ENCODE data around the gene NMU. TPM values are rescaled to one million over a fixed set of nuclear protein-coding genes. Genes with fewer than 3 reads are reported as not detected.

The NMU gene
- total RNA-seq, 5 donors from 2014 or later (not counting 1 experiment from before 2014, with no cell fraction given), result 0.72 to 1.4 (median 0.93) TPM; not detected in 2

DNA sequence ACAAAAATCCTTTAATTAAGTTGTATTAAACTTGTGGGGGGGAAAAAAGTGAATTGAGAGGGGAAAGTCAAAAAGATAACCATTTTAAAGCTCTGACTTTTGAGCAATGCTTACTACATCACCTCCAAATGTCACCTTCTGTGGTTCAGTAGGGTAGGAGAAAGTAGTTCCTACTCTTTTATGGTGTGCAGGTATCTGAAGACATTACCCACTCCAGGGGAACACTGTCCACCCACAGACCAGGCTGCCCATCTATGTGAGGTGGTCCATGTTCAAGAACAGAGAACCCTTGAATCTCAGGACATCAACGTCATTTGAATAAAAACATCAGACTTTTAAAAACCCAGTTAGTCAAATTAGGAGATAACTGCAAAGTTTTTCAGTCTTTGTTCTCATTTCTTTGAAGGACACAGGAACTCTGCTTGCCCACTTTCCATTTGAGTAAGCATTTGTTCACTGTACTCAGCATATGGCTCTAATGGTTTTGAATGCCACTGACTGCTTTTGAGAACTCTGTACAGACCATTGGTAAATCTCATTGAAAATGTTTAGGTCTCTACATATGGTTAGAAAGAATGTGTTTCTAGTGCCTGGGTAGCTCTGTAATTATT is 18.4 kb downstream of the NMU start:
- H3K36me3 Mint-ChIP-seq, result no peaks in the 10 kb centered on the region
- H3K36me3 ChIP-seq (ENCODE audit: control insufficient read depth in 2 of 2, extremely low read depth in 1 of 2, insufficient read depth in 1 of 2, low read length in 1 of 2), result no peaks in the 10 kb centered on the region
- H3K27ac Mint-ChIP-seq, result no peak overlapping the region
- H3K4me3 Mint-ChIP-seq, result no peak overlapping the region
- H3K4me3 ChIP-seq (ENCODE audit: control insufficient read depth in 1 of 2, extremely low read depth in 1 of 2, low read length in 1 of 2), result no peak overlapping the region
- ATAC-seq (replicated peaks in 1 of 4) (no peak), DNase-seq (no peak)
- peaks cover 6 to 10% of the 10 kb centered on the region in 2 donors for H3K27me3 Mint-ChIP-seq
- H3K9me3 ChIP-seq, result no peaks in the 10 kb centered on the region
- H3K9me3 Mint-ChIP-seq, result no peaks in the 10 kb centered on the region
- H3K27ac ChIP-seq (ENCODE audit: low read length), result no peak overlapping the region
- ChIA-PET POLR2A (no interaction called here), CTCF (interaction anchor here in 1 of 2 donors (0.6 kb wide), 2 partner anchors 143 to 550 kb away, joined by 3 read pairs; no protein-coding TSS in a partner anchor)
- H3K27me3 ChIP-seq (replicated peaks in 1 of 2; ENCODE audit: control insufficient read depth in 2 of 2, extremely low read depth in 1 of 2, insufficient read depth in 2 of 2, low read length in 1 of 2), result no peaks in the 10 kb centered on the region
- WGBS (ENCODE audit: insufficient coverage), result 17% methylated on average over 1 of the region's 1 CpG
- no peaks in the 10 kb centered on the region for H3K4me1 ChIP-seq (ENCODE audit: control insufficient read depth in 1 of 2, extremely low read depth in 1 of 2, insufficient read depth in 2 of 2, low read length in 2 of 2)
- no peaks in the 10 kb centered on the region for H3K4me1 Mint-ChIP-seq

DNA sequence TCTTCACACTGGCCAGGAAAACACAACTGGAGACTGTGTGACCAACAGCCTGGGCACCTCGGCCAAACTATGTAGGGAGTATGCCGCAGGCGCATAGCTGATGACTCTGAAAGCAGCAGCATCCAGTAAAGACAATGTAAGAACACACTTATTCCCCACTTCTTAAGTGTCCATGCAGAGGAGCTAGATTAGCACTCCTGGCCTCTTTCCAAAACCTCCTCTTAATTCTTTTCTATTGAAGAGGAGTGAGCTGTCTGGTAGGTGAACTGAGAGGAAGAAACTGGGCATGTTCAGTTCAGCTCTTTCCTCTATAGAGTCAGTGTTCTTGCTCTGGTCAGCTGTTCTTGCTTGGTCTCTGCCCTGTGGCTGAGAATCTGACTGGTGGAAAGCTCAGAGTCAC is 21.1 kb downstream of the NMU start:
- peaks cover 6 to 10% of the 10 kb centered on the region in 2 donors for H3K27me3 Mint-ChIP-seq
- no peaks in the 10 kb centered on the region for H3K4me1 Mint-ChIP-seq
- H3K36me3 ChIP-seq (ENCODE audit: control insufficient read depth in 2 of 2, extremely low read depth in 1 of 2, insufficient read depth in 1 of 2, low read length in 1 of 2), result no peaks in the 10 kb centered on the region
- H3K36me3 Mint-ChIP-seq, result no peaks in the 10 kb centered on the region
- ATAC-seq (replicated peaks in 1 of 4) (no peak), DNase-seq (no peak)
- H3K4me1 ChIP-seq (ENCODE audit: control insufficient read depth in 1 of 2, extremely low read depth in 1 of 2, insufficient read depth in 2 of 2, low read length in 2 of 2), result no peaks in the 10 kb centered on the region
- H3K4me3 Mint-ChIP-seq, result no peak overlapping the region
- H3K4me3 ChIP-seq (ENCODE audit: control insufficient read depth in 1 of 2, extremely low read depth in 1 of 2, low read length in 1 of 2), result no peak overlapping the region
- no peaks in the 10 kb centered on the region for H3K27me3 ChIP-seq (replicated peaks in 1 of 2; ENCODE audit: control insufficient read depth in 2 of 2, extremely low read depth in 1 of 2, insufficient read depth in 2 of 2, low read length in 1 of 2)
- H3K9me3 Mint-ChIP-seq, result no peaks in the 10 kb centered on the region
- POLR2A ChIA-PET, result no interaction called here
- CTCF ChIA-PET, result no interaction called here
- no peak overlapping the region for H3K27ac Mint-ChIP-seq
- WGBS (ENCODE audit: insufficient coverage), result no CpG with 5 or more reads among the region's 3 CpGs
- no peaks in the 10 kb centered on the region for H3K9me3 ChIP-seq
- H3K27ac ChIP-seq (ENCODE audit: low read length), result no peak overlapping the region

DNA sequence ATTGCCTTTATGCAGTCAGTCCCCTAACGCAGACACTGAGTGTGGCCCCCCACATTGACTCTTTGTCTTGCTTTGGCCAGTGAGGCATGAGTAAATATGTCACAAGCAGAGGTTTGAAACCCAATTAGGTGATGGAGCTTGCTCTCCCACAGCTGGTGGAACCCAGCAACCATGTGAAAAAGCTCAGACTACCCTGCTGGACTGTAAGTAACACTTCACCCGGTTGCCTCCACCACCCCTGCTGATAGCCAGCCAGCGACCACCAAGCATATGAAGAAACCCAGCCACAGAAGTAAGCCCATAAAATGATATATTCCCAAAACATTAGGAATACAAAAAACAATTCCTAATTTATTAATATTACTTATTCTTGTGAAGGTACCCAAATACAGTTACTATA is 22.5 kb downstream of the NMU start:
- Mint-ChIP-seq H3K4me1 (peaks cover 5 to 7% (median 7%) of the 10 kb centered on the region in 3 donors), H3K4me3 (no peak overlapping the region), H3K27me3 (peaks cover 4 to 6% of the 10 kb centered on the region in 2 donors), H3K36me3 (no peaks in the 10 kb centered on the region), H3K27ac (no peak overlapping the region), H3K9me3 (no peaks in the 10 kb centered on the region)
- DNase-seq (no peak), ATAC-seq (replicated peaks in 1 of 4) (no peak)
- Histone ChIP-seq H3K27ac (ENCODE audit: low read length) (no peak overlapping the region), H3K9me3 (no peaks in the 10 kb centered on the region), H3K27me3 (replicated peaks in 1 of 2; ENCODE audit: control insufficient read depth in 2 of 2, extremely low read depth in 1 of 2, insufficient read depth in 2 of 2, low read length in 1 of 2) (no peaks in the 10 kb centered on the region), H3K4me1 (ENCODE audit: control insufficient read depth in 1 of 2, extremely low read depth in 1 of 2, insufficient read depth in 2 of 2, low read length in 2 of 2) (no peaks in the 10 kb centered on the region), H3K36me3 (ENCODE audit: control insufficient read depth in 2 of 2, extremely low read depth in 1 of 2, insufficient read depth in 1 of 2, low read length in 1 of 2) (no peaks in the 10 kb centered on the region), H3K4me3 (ENCODE audit: control insufficient read depth in 1 of 2, extremely low read depth in 1 of 2, low read length in 1 of 2) (no peak overlapping the region)
- CTCF ChIA-PET, result no interaction called here
- no CpG with 5 or more reads among the region's 3 CpGs for WGBS (ENCODE audit: insufficient coverage)
- POLR2A ChIA-PET, result no interaction called here

DNA sequence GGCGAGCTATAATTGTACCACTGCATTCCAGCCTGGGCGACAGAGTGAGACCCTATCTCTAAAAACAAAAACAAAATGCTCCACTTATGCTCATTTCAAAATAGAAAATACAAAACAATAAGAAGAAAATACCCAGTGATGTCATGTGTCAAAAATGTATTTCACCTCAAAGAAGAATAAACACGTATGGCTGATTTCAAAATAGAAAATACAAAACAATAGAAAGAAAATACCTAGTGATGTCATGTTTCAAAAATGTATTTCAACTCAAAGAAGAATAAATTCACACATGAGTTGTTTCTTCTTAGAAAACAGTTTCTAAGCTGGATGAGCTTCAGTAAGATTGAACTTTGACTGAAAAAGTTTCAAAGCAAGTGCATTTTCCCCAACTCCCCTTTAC is 23.8 kb downstream of the NMU start:
- H3K4me1 ChIP-seq (ENCODE audit: control insufficient read depth in 1 of 2, extremely low read depth in 1 of 2, insufficient read depth in 2 of 2, low read length in 2 of 2), result no peaks in the 10 kb centered on the region
- no peaks in the 10 kb centered on the region for H3K9me3 Mint-ChIP-seq
- DNase-seq (no peak), ATAC-seq (replicated peaks in 1 of 4) (no peak)
- no peaks in the 10 kb centered on the region for H3K27me3 ChIP-seq (replicated peaks in 1 of 2; ENCODE audit: control insufficient read depth in 2 of 2, extremely low read depth in 1 of 2, insufficient read depth in 2 of 2, low read length in 1 of 2)
- POLR2A ChIA-PET, result interaction anchor here in 1 of 2 donors (0.6 kb wide), 1 partner anchor 264 kb away, joined by 3 read pairs; no protein-coding TSS in a partner anchor
- peaks cover 5 to 7% (median 7%) of the 10 kb centered on the region in 3 donors for H3K4me1 Mint-ChIP-seq
- no peak overlapping the region for H3K27ac ChIP-seq (ENCODE audit: low read length)
- H3K27me3 Mint-ChIP-seq, result peaks cover 0 to 2% of the 10 kb centered on the region in 2 donors
- H3K9me3 ChIP-seq, result no peaks in the 10 kb centered on the region
- H3K36me3 Mint-ChIP-seq, result no peaks in the 10 kb centered on the region
- no peak overlapping the region for H3K4me3 ChIP-seq (ENCODE audit: control insufficient read depth in 1 of 2, extremely low read depth in 1 of 2, low read length in 1 of 2)
- WGBS (ENCODE audit: insufficient coverage), result no CpG with 5 or more reads among the region's 3 CpGs
- H3K27ac Mint-ChIP-seq, result no peak overlapping the region
- no peak overlapping the region for H3K4me3 Mint-ChIP-seq
- no peaks in the 10 kb centered on the region for H3K36me3 ChIP-seq (ENCODE audit: control insufficient read depth in 2 of 2, extremely low read depth in 1 of 2, insufficient read depth in 1 of 2, low read length in 1 of 2)
- CTCF ChIA-PET, result no interaction called here

DNA sequence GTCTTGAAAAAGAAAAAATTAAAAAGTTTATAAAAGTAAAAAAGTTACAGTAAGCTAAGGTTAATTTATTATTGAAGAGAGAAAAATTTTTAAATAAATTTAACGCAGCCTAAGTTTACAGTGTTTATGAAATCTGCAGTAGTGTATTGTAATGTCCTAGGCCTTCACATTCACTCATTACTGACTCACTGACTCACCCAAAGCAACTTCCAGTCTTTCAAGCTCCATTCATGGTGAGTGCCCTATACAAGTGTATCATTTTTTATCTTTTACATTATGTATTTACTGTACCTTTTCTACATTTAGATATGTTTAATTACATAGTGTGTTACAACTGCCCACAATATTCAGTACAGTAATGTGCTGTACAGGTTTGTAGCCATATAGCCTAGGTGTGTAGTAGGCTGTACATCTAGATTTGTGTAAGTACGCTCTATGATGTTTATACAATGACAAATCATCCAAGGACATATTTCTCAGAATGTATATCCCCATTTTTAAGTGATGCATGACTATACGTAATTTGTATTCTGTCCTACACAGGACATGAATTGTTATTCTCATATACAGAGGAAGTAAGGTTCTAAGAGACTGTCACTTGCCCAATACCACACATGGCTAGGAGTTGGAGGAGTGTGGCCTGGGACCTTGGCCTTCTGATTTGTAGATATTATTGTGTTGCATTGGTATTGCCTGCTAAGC is 24.6 kb downstream of the NMU start:
- DNase-seq, result no peak
- H3K4me1 Mint-ChIP-seq, result peaks cover 5 to 7% (median 7%) of the 10 kb centered on the region in 3 donors
- POLR2A ChIA-PET, result no interaction called here
- no peaks in the 10 kb centered on the region for H3K27me3 ChIP-seq (replicated peaks in 1 of 2; ENCODE audit: control insufficient read depth in 2 of 2, extremely low read depth in 1 of 2, insufficient read depth in 2 of 2, low read length in 1 of 2)
- no peaks in the 10 kb centered on the region for H3K9me3 Mint-ChIP-seq
- H3K9me3 ChIP-seq, result no peaks in the 10 kb centered on the region
- no peaks in the 10 kb centered on the region for H3K36me3 ChIP-seq (ENCODE audit: control insufficient read depth in 2 of 2, extremely low read depth in 1 of 2, insufficient read depth in 1 of 2, low read length in 1 of 2)
- CTCF ChIA-PET, result interaction anchor here in 1 of 2 donors (0.6 kb wide), 1 partner anchor 107 kb away, joined by 4 read pairs; no protein-coding TSS in a partner anchor
- no peaks in the 10 kb centered on the region for H3K4me1 ChIP-seq (ENCODE audit: control insufficient read depth in 1 of 2, extremely low read depth in 1 of 2, insufficient read depth in 2 of 2, low read length in 2 of 2)
- no peak overlapping the region for H3K27ac Mint-ChIP-seq
- H3K4me3 ChIP-seq (ENCODE audit: control insufficient read depth in 1 of 2, extremely low read depth in 1 of 2, low read length in 1 of 2), result no peak overlapping the region
- no peak overlapping the region for H3K4me3 Mint-ChIP-seq
- no peak overlapping the region for H3K27ac ChIP-seq (ENCODE audit: low read length)
- peaks cover 0 to 2% of the 10 kb centered on the region in 2 donors for H3K27me3 Mint-ChIP-seq
- no peaks in the 10 kb centered on the region for H3K36me3 Mint-ChIP-seq
- no CpG with 5 or more reads among the region's 3 CpGs for WGBS (ENCODE audit: insufficient coverage)
- no peak for ATAC-seq (replicated peaks in 1 of 4)

DNA sequence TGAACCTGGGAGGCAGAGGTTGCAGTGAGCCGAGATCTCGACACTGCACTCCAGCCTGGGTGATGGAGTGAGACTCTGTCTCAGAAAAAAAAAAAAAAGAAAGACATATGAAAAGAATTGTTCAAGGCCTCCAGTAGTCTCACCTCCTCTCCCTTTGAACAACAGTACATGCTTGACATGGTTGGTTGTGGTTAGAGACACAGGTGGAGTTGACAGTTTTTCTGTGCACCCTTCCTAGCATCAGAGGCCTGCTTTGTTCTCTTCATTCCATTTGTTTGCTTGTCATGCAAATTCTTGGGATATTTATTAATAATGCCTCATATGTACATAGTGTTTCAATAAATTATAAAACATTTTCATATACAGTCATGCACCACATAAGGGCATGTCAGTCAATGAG is 25.7 kb downstream of the NMU start:
- DNase-seq (no peak), ATAC-seq (replicated peaks in 1 of 4) (no peak)
- no peak overlapping the region for H3K27ac Mint-ChIP-seq
- H3K4me3 ChIP-seq (ENCODE audit: control insufficient read depth in 1 of 2, extremely low read depth in 1 of 2, low read length in 1 of 2), result no peak overlapping the region
- H3K4me1 Mint-ChIP-seq, result peaks cover 5 to 7% (median 7%) of the 10 kb centered on the region in 3 donors
- no peaks in the 10 kb centered on the region for H3K27me3 ChIP-seq (replicated peaks in 1 of 2; ENCODE audit: control insufficient read depth in 2 of 2, extremely low read depth in 1 of 2, insufficient read depth in 2 of 2, low read length in 1 of 2)
- H3K36me3 Mint-ChIP-seq, result no peaks in the 10 kb centered on the region
- CTCF ChIA-PET, result interaction anchor here in 1 of 2 donors (0.7 kb wide), 1 partner anchor 841 kb away, joined by 4 read pairs; no protein-coding TSS in a partner anchor
- no peaks in the 10 kb centered on the region for H3K4me1 ChIP-seq (ENCODE audit: control insufficient read depth in 1 of 2, extremely low read depth in 1 of 2, insufficient read depth in 2 of 2, low read length in 2 of 2)
- WGBS (ENCODE audit: insufficient coverage), result 80% methylated on average over 1 of the region's 2 CpGs
- no peaks in the 10 kb centered on the region for H3K9me3 ChIP-seq
- peaks cover 0 to 1% of the 10 kb centered on the region in 2 donors for H3K27me3 Mint-ChIP-seq
- POLR2A ChIA-PET, result no interaction called here
- no peaks in the 10 kb centered on the region for H3K36me3 ChIP-seq (ENCODE audit: control insufficient read depth in 2 of 2, extremely low read depth in 1 of 2, insufficient read depth in 1 of 2, low read length in 1 of 2)
- no peaks in the 10 kb centered on the region for H3K9me3 Mint-ChIP-seq
- no peak overlapping the region for H3K27ac ChIP-seq (ENCODE audit: low read length)
- H3K4me3 Mint-ChIP-seq, result no peak overlapping the region
